Activated CD8-positive, alpha-beta T cell treated with anti-CD3 and anti-CD28 coated beads, Interleukin-2, amount 10 ng/mL, durations not matched to agents 7 days and 5 days (primary cell): ENCODE results near the gene GPR157. TPM values are rescaled to one million over a fixed set of nuclear protein-coding genes. Genes with fewer than 3 reads are reported as not detected.
"Not testable (repeated sequence)": the region's sequence is repeated elsewhere in the genome, so short reads cannot be mapped to it uniquely, and the experiment has no call there.

Source experiments
- ATAC-seq: fragments of 150-1000 bp; cut with Tn5 transposase; one replicate; pipeline ENCODE4 v1.10.0; 2021; ENCODE audit warnings: moderate library complexity
- CTCF ChIA-PET: fragments of 350-600 bp; sonication (Branson Sonifier 250); formaldehyde crosslinking; loops from one replicate; lab custom pipeline; 2021; ENCODE audit warnings: antibody characterized with exemption; lab: Charles Lee
- POLR2A ChIA-PET: fragments of 350-600 bp; sonication (Branson Sonifier 250); formaldehyde crosslinking; loops from one replicate; lab custom pipeline; 2021; ENCODE audit warnings: antibody characterized with exemption; lab: Charles Lee
- DNase-seq: peaks from one replicate; pipeline ENCODE4 v3.0.0-alpha.2; 2020
- H3K27ac Mint-ChIP-seq: one replicate; pipeline ENCODE4 v1.8.0; 2021; ENCODE audit warnings: mild to moderate bottlenecking, mixed read lengths
- H3K27me3 Mint-ChIP-seq: one replicate; pipeline ENCODE4 v1.8.0; 2021; ENCODE audit warnings: low read depth, mixed read lengths
- H3K36me3 Mint-ChIP-seq: one replicate; pipeline ENCODE4 v1.8.0; 2021; ENCODE audit warnings: low read depth, mixed read lengths
- H3K4me1 Mint-ChIP-seq: one replicate; pipeline ENCODE4 v1.8.0; 2021; ENCODE audit warnings: low read depth, mixed read lengths
- H3K4me3 Mint-ChIP-seq: one replicate; pipeline ENCODE4 v1.8.0; 2021; ENCODE audit warnings: mild to moderate bottlenecking, mixed read lengths
- H3K9me3 Mint-ChIP-seq: one replicate; pipeline ENCODE4 v1.8.0; 2022; ENCODE audit warnings: mixed read lengths; ENCODE audit not compliant: insufficient read depth
- total RNA-seq, 2 experiments: library from RNA; stranded (reverse); gene quantifications; one replicate each; pipeline ENCODE4 v1.2.3, GENCODE V29; 2021

The GPR157 gene
- total RNA-seq, 2 experiments from 2014 or later: 1.2 to 1.4 TPM

DNA sequence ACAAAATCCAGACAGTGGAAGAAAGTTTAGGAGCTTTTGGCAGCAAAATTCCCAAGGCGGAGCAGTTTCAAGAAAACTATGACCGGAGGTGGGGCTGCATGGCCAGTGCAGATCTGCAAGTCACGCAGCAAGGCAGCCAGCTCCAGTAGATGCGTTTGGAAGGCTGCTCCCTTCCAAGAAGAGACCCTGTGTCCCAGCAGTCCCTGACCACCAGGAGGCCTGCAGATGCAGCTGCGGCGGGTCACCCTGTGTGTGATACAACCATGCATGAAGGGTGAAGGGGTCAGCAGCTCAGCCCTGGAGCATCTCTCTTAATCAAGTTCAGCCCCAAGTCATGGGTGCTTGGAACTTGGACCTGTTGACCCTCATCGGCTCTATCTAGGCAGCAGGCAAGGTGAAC lies 29.3 kb downstream of the GPR157 start:
- no peak overlapping the region for H3K27ac Mint-ChIP-seq
- no peaks in the 10 kb centered on the region for H3K4me1 Mint-ChIP-seq
- ChIA-PET POLR2A (no interaction called here), CTCF (interaction anchor here (1.0 to 1.3 kb wide), 2 partner anchors 137 to 219 kb away, joined by 3 read pairs; no protein-coding TSS in a partner anchor)
- no peak for ATAC-seq
- H3K4me3 Mint-ChIP-seq: no peak overlapping the region
- H3K9me3 Mint-ChIP-seq: no peaks in the 10 kb centered on the region
- DNase-seq: no peak
- peaks cover 13% of the 10 kb centered on the region for H3K27me3 Mint-ChIP-seq
- H3K36me3 Mint-ChIP-seq: no peaks in the 10 kb centered on the region

DNA sequence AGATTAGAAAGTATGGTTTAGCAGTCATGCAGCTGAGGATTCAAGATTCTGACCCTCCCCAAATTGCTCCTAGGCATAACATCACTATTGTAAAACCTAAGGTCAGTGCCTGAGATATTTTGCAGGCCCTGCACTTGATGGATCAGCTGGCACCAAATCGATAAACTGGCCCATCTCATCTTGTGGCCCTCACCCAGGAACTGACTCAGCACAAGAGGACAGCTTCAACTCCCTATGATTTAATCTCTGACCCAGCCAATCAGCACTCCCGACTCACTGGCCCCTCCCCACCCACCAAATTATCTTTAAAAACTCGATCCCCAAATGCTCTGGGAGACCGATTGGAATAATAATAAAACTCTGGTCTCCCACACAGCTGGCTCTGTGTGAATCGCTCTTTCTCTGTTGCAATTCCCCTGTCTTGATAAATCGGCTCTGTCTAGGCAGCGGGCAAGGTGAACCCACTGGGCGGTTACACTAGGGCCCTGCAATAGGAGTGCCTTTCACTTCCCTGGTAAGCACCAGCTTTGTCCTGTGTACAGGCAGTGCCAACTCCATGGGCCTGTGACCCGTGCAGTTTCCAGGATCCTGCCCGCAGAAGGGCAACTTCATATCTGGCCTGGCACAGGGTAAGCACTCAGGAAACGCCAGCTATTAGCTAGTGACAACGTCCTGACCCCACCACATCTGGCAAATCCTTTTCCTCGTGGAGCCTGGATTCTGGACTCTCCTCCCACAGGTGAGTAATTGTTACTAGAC lies 30.8 kb downstream of the GPR157 start:
- ATAC-seq: no peak
- no peak for DNase-seq
- ChIA-PET POLR2A (no interaction called here), CTCF (interaction anchor here (0.8 kb wide), 1 partner anchor 110 kb away, joined by 4 read pairs; no protein-coding TSS in a partner anchor)
- Mint-ChIP-seq H3K4me1 (no peaks in the 10 kb centered on the region), H3K4me3 (no peak overlapping the region), H3K27me3 (peaks cover 14% of the 10 kb centered on the region), H3K27ac (no peak overlapping the region), H3K36me3 (no peaks in the 10 kb centered on the region), H3K9me3 (no peaks in the 10 kb centered on the region)

DNA sequence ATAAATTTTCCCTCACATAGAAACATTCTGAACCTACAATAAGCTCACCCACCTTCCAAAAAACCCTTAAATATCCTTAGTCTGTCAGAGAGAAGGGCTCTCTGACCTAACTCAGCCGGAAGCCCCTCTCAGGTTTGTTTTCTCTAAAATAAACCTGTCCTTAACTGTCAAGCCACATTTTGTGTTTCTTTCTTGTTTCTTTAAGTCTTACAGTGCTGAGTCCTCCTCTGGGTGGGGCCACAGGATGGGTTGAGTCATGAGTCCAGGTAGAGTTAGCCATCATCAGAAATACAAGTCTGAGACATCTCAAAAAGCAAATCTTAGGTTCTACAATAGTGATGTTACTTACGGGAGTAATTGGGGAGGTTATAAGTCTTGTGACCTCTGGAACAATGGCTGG lies 33.1 kb downstream of the GPR157 start:
- no peak overlapping the region for H3K27ac Mint-ChIP-seq

DNA sequence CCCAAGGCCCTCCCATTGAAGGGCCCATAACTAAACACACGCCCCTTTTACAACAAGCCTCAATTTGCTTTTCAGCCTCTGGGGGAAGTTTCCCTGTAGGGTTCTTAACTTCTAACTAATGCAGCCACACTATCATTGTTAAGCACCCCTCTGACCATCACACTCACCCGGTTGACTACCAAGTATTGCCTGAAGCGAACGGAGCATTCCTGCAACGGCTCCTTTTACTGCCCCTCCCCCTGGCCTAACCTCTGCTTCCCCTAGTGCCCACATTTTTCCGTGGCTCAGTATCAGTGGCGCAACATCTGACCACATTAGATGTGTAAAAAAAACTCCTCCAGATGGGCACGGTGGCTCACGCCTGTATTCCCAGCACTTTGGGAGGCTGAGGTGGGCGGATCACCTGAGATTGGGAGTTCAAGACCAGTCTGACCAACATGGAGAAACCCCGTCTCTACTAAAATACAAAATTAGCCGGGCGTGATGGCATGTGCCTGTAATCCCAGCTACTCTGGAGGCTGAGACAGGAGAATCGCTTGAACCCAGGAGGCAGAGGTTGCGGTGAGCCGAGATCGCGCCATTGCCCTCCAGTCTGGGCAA lies 34.8 kb downstream of the GPR157 start:
- H3K4me1 Mint-ChIP-seq, H3K27ac Mint-ChIP-seq, ATAC-seq, H3K4me3 Mint-ChIP-seq, H3K9me3 Mint-ChIP-seq, DNase-seq, POLR2A ChIA-PET, H3K36me3 Mint-ChIP-seq: not testable (repeated sequence)
- H3K27me3 Mint-ChIP-seq: peaks cover 16% of the 10 kb centered on the region
- CTCF ChIA-PET: interaction anchor here (1.0 to 1.5 kb wide), 2 partner anchors 8 to 89 kb away, joined by 3 to 4 read pairs; no protein-coding TSS in a partner anchor

More for the DNA sequence above, 33.1 kb downstream of the GPR157 start:
- H3K4me1 Mint-ChIP-seq: no peaks in the 10 kb centered on the region
- peaks cover 14% of the 10 kb centered on the region for H3K27me3 Mint-ChIP-seq
- ChIA-PET POLR2A (no interaction called here), CTCF (interaction anchor here (2.1 kb wide), 1 partner anchor 15 kb away, joined by 7 read pairs; no protein-coding TSS in a partner anchor)
- no peak for ATAC-seq
- H3K9me3 Mint-ChIP-seq: no peaks in the 10 kb centered on the region
- H3K4me3 Mint-ChIP-seq: no peak overlapping the region
- H3K36me3 Mint-ChIP-seq: no peaks in the 10 kb centered on the region
- no peak for DNase-seq

DNA sequence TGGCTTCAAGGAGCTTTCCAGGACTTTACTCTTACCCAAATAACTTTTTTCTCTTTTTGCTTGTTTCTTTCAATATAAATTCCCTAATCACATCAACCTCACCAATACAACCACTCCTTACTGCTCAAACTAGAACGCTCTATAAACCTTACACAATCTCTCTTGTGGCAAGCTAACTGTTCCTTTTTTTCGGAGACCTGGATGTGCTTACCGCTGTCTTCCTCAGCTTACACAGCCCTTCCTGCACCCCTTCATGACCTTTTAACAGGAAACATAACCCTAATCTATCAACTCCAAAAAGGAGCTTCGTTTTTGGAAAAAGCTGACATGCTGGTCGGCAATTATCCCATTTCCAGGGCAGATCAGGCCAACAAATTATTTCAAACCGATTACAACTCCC lies 35.3 kb downstream of the GPR157 start:
- Mint-ChIP-seq H3K4me1 (no peaks in the 10 kb centered on the region), H3K27me3 (peaks cover 18% of the 10 kb centered on the region), H3K27ac (no peak overlapping the region), H3K9me3 (no peaks in the 10 kb centered on the region), H3K36me3 (no peaks in the 10 kb centered on the region), H3K4me3 (no peak overlapping the region)
- POLR2A ChIA-PET: no interaction called here
- ATAC-seq: no peak
- CTCF ChIA-PET: interaction anchor here (1.0 kb wide), 1 partner anchor 8 kb away, joined by 3 read pairs; no protein-coding TSS in a partner anchor
- DNase-seq: no peak

DNA sequence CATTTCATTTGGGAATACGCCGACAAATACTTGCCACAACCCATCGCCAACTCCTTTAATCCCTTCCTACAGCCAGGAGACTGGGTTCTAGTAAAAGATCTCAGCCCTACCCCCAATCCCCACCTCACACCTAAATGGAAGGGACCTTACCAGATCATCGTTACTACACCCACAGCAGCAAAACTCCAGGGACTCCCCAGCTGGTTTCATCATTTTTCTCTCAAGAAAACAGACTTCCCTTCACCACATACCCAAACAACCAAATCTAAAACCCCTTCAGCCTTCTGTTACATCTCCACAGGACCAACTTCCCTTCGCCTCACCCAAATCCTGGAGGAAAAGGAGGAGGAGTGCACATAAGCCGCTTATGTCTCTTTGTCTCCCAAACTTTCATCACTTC lies 35.8 kb downstream of the GPR157 start:
- DNase-seq: no peak
- Mint-ChIP-seq H3K4me1 (no peaks in the 10 kb centered on the region), H3K9me3 (no peaks in the 10 kb centered on the region), H3K27ac (no peak overlapping the region), H3K4me3 (no peak overlapping the region), H3K36me3 (no peaks in the 10 kb centered on the region), H3K27me3 (peaks cover 20% of the 10 kb centered on the region)
- POLR2A ChIA-PET: no interaction called here
- CTCF ChIA-PET: interaction anchor here (0.7 to 1.0 kb wide), 2 partner anchors 9 to 18 kb away, joined by 3 read pairs; no protein-coding TSS in a partner anchor
- ATAC-seq: no peak

DNA sequence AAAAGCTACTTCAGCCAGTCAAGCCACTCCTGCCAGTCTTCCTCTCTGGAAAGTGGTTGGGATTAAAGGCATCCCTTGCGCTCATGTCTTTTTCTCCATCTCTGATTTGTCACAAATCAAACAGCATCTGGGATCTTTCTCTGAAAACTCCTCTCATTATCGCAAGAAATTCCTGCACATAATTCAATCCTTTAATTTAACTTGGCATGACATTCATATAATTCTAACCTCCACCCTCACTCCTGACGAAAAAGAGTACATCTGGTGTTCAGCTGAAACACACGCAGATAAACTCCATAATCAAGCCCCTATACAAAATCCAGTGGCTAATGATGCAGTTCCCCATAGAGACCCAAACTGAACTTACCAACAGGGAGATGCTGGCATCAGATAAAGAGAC lies 40.1 kb downstream of the GPR157 start:
- CTCF ChIA-PET: interaction anchor here (0.7 to 2.0 kb wide), 2 partner anchors 14 to 84 kb away, joined by 3 to 4 read pairs; no protein-coding TSS in a partner anchor
- H3K27ac Mint-ChIP-seq: no peak overlapping the region
- peaks cover 5% of the 10 kb centered on the region for H3K4me1 Mint-ChIP-seq

DNA sequence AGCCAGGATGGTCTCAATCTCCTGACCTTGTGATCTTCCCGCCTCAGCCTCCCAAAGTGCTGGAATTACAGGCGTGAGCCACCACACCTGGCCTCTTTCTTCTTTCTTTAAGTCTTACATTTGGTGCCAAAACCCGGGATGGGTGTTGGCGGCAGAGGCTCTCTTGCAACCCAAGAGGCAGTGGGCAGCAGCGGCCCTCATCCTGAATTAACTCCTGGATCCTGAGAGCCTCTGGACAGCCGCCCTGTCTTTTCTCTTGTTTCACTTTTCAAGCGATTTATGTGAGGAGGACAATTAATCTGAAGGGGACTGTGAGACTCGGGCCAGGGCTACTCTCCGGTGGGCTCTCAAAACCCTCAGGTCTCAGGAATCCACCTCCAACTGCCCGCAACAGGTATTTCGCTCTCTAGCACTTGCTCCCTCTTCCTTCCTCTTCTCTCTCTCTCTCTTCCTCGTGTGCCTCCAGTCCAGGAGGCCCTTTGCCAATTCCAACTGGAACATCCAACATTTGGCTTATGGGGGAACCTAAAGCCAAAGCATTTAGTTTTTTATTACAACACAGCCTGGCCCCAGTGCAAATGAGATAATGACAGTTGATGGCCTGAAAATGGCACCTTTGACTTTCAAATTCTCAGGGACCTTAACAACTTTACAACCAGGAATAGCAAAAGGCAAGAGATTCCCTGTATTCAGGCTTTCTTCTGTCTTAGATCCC lies 41.3 kb downstream of the GPR157 start:
- no peak for ATAC-seq

More for the DNA sequence above, 40.1 kb downstream of the GPR157 start:
- POLR2A ChIA-PET: no interaction called here
- no peaks in the 10 kb centered on the region for H3K9me3 Mint-ChIP-seq
- H3K36me3 Mint-ChIP-seq: no peaks in the 10 kb centered on the region
- DNase-seq: no peak
- peaks cover 32% of the 10 kb centered on the region for H3K27me3 Mint-ChIP-seq
- ATAC-seq: no peak
- no peak overlapping the region for H3K4me3 Mint-ChIP-seq

DNA sequence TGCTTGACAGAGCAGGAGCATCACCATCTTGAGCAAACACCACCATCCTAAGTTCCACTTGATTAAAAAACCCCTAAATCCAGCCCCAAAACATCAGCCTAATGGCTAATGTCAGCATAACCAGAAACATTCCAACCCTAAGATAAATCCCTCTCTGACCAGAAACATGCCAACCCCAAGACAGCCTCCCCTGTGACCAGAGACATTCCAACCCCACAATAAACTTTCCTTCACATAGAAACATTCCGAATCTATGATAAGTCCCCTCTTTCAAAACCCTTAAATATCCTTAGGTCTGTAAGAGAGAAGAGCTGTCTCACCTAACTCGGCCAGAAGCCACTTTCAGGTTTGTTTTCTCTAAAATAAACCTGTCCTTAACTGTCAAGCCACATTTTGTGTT lies 42.1 kb downstream of the GPR157 start:
- CTCF ChIA-PET: no interaction called here
- H3K9me3 Mint-ChIP-seq: no peaks in the 10 kb centered on the region
- H3K27ac Mint-ChIP-seq: no peak overlapping the region
- no peaks in the 10 kb centered on the region for H3K36me3 Mint-ChIP-seq
- peaks cover 23% of the 10 kb centered on the region for H3K4me1 Mint-ChIP-seq
- peaks cover 38% of the 10 kb centered on the region for H3K27me3 Mint-ChIP-seq
- POLR2A ChIA-PET: no interaction called here
- DNase-seq: no peak
- no peak overlapping the region for H3K4me3 Mint-ChIP-seq
- ATAC-seq: no peak

More for the DNA sequence above, 41.3 kb downstream of the GPR157 start:
- Mint-ChIP-seq H3K4me1 (peaks cover 16% of the 10 kb centered on the region), H3K27me3 (peaks cover 32% of the 10 kb centered on the region), H3K9me3 (no peaks in the 10 kb centered on the region), H3K36me3 (no peaks in the 10 kb centered on the region), H3K4me3 (no peak overlapping the region), H3K27ac (no peak overlapping the region)
- no peak for DNase-seq
- POLR2A ChIA-PET: no interaction called here
- CTCF ChIA-PET: no interaction called here

DNA sequence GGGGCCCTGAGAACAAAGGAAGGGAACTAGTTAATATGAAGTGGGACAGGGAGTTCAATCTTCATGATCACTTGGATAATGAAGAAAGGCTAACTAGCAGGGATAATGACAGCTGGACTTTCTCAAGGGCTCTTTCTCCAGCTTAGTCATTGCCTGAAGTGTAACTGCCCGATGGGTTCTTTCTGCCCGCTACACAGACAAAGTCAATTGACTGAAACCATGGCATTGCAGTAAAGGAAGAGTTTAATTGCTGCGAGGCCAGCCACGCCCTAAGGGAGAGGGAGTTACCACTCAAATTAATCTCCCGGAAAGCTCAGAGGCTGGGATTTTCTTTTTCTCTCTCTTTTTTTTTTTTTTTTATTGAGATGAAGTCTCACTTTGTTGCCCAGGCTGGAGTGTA lies 42.9 kb downstream of the GPR157 start:
- no peak for DNase-seq
- ATAC-seq: no peak
- H3K27ac Mint-ChIP-seq: no peak overlapping the region
- CTCF ChIA-PET: interaction anchor here (1.0 kb wide), 1 partner anchor 81 kb away, joined by 3 read pairs; no protein-coding TSS in a partner anchor
- peaks cover 40% of the 10 kb centered on the region for H3K27me3 Mint-ChIP-seq
- H3K36me3 Mint-ChIP-seq: no peaks in the 10 kb centered on the region
- no peaks in the 10 kb centered on the region for H3K9me3 Mint-ChIP-seq
- POLR2A ChIA-PET: no interaction called here
- peaks cover 23% of the 10 kb centered on the region for H3K4me1 Mint-ChIP-seq
- H3K4me3 Mint-ChIP-seq: no peak overlapping the region

DNA sequence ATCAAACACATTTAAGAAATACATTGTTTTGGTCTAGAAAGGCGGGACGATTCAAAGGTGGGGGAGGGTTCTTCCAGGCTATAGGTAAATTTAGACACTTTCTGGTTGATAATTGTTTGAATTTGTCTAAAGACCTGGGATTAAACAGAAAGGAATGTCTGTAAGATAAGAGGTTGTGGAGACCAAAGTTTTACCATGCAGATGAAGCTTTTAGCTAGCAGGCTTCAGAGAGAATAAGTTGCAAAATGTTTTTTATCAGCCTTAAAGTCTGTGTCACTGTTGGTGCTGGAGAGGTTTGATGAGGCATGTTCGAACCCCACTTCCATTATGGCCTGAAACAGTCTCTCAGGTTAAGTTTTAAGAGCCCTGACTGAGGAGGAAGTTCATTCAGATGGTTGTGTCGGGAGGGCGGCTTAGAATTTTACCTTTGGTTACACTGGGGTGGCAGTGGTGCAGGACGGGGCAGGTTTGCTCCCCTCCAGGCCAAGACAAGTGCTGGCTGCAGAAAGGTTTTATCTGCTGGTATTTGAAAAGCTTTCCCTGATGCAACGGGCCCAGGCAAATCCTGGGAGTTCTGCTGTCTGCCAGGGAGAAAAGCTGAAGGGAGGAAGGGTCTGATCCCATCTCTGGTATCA lies 43.5 kb downstream of the GPR157 start:
- ATAC-seq (no peak), DNase-seq (no peak)
- CTCF ChIA-PET: interaction anchor here (0.8 to 1.0 kb wide), 2 partner anchors 80 to 122 kb away, joined by 3 read pairs; no protein-coding TSS in a partner anchor
- Mint-ChIP-seq H3K9me3 (no peaks in the 10 kb centered on the region), H3K27me3 (peaks cover 41% of the 10 kb centered on the region), H3K36me3 (no peaks in the 10 kb centered on the region), H3K4me3 (no peak overlapping the region), H3K4me1 (peaks cover 24% of the 10 kb centered on the region), H3K27ac (no peak overlapping the region)
- POLR2A ChIA-PET: no interaction called here
